A673 (cell line): ENCODE results near the gene PYGL. TPM values are rescaled to one million over a fixed set of nuclear protein-coding genes. Genes with fewer than 3 reads are reported as not detected.

ENCODE experiments used
- total RNA-seq: library from RNA; stranded (reverse); gene quantifications from 2 replicates; pipeline ENCODE4 v1.2.3, GENCODE V29; 2021

PYGL gene
- total RNA-seq, 1 experiment from 2014 or later = 14.2 TPM

Other genes starting within 250 kb of the PYGL start
- 61.0 and 63.5 TPM in 2 replicates for gene NIN, start 113.3 kb downstream of the PYGL start, total RNA-seq
- gene ABHD12B, start 72.4 kb downstream of the PYGL start, total RNA-seq = 0.37 and 0.74 TPM in 2 replicates
- gene TRIM9, start 150.6 kb upstream of the PYGL start, total RNA-seq = 6.8 and 9.8 TPM in 2 replicates